Neural progenitor cell (in vitro differentiated cells): Measurements from ENCODE around the gene SLC2A11. TPM values are rescaled to one million over a fixed set of nuclear protein-coding genes. Genes with fewer than 3 reads are reported as not detected.

Experiments used
- DNase-seq: peaks from one replicate; pipeline ENCODE4 v3.0.0-alpha.2; 2016; ENCODE audit warnings: low spot score
- H2AFZ ChIP-seq: fragments of 200-600 bp; sonication (generic); replicated peaks from 2 replicates; pipeline ENCODE4 v1.6.1; 2016; ENCODE audit warnings: antibody characterized with exemption
- H3F3A ChIP-seq: fragments of 200-600 bp; sonication (generic); 2 replicates; pipeline ENCODE4 v1.6.1; 2016; ENCODE audit warnings: antibody characterized with exemption, low read depth
- H3K27ac ChIP-seq: fragments of 200-600 bp; sonication (generic); 2 replicates; pipeline ENCODE4 v1.5.1; 2016; ENCODE audit warnings: mild to moderate bottlenecking
- H3K27me3 ChIP-seq: fragments of 200-600 bp; sonication (generic); 2 replicates; pipeline ENCODE4 v1.6.1; 2016; ENCODE audit warnings: mild to moderate bottlenecking, moderate library complexity
- H3K36me3 ChIP-seq: fragments of 200-600 bp; sonication (generic); 2 replicates; pipeline ENCODE4 v1.5.1; 2016
- H3K4me1 ChIP-seq: fragments of 200-600 bp; sonication (generic); 2 replicates; pipeline ENCODE4 v1.6.1; 2016; ENCODE audit warnings: mixed run types
- H3K4me2 ChIP-seq: fragments of 200-600 bp; sonication (generic); 2 replicates; pipeline ENCODE4 v1.6.1; 2016
- H3K4me3 ChIP-seq: fragments of 200-600 bp; sonication (generic); 2 replicates; pipeline ENCODE4 v1.5.1; 2016
- H3K79me2 ChIP-seq: fragments of 200-600 bp; sonication (generic); 2 replicates; pipeline ENCODE4 v1.6.1; 2016; ENCODE audit warnings: low read depth
- H3K9ac ChIP-seq: fragments of 200-600 bp; sonication (generic); 2 replicates; pipeline ENCODE4 v1.6.1; 2016
- H3K9me3 ChIP-seq: fragments of 200-600 bp; sonication (generic); 2 replicates; pipeline ENCODE4 v1.5.1; 2016; ENCODE audit warnings: low read depth
- H4K20me1 ChIP-seq: fragments of 200-600 bp; sonication (generic); 2 replicates; pipeline ENCODE4 v1.6.1; 2016; ENCODE audit warnings: low read depth
- H3K27ac Mint-ChIP-seq: 3 replicates; pipeline ENCODE4 v1.8.0; 2021; ENCODE audit warnings: mixed read lengths
- H3K27me3 Mint-ChIP-seq: 2 replicates; pipeline ENCODE4 v1.8.0; 2022; ENCODE audit warnings: low read depth, mild to moderate bottlenecking, inconsistent platforms, moderate library complexity, mixed read lengths; ENCODE audit not compliant: insufficient read depth
- H3K36me3 Mint-ChIP-seq: 3 replicates; pipeline ENCODE4 v1.8.0; 2021; ENCODE audit warnings: mixed read lengths
- H3K4me1 Mint-ChIP-seq: 3 replicates; pipeline ENCODE4 v1.8.0; 2021; ENCODE audit warnings: mixed read lengths
- H3K4me3 Mint-ChIP-seq: 3 replicates; pipeline ENCODE4 v1.8.0; 2021; ENCODE audit warnings: mild to moderate bottlenecking, moderate library complexity, mixed read lengths
- H3K9me3 Mint-ChIP-seq: 3 replicates; pipeline ENCODE4 v1.8.0; 2020; ENCODE audit warnings: mixed read lengths
- EZH2 ChIP-seq: fragments of 200-600 bp; sonication (generic); IDR thresholded peaks from 2 replicates; pipeline ENCODE4 v1.6.1; 2017; ENCODE audit warnings: antibody characterized with exemption, mild to moderate bottlenecking, moderate library complexity
- EZH2phosphoT487 ChIP-seq: fragments of 200-600 bp; sonication (generic); IDR thresholded peaks from 2 replicates; pipeline ENCODE4 v1.6.1; 2017; ENCODE audit warnings: antibody characterized with exemption
- total RNA-seq: library from RNA; depleted of rRNA; stranded (reverse); fragments of >200 nt; gene quantifications from 2 replicates; pipeline ENCODE4 v1.2.3, GENCODE V29; 2015; ENCODE audit warnings: low replicate concordance
- TF ChIP-seq, protein P1 (sequence below): fragments of 200-600 bp; sonication (generic); IDR thresholded peaks from 2 replicates; pipeline ENCODE4 v1.5.1; 2017; ENCODE audit warnings: antibody characterized with exemption, mild to moderate bottlenecking

The SLC2A11 gene
- total RNA-seq, 1 donor from 2014 or later, result 3.8 TPM

DNA sequence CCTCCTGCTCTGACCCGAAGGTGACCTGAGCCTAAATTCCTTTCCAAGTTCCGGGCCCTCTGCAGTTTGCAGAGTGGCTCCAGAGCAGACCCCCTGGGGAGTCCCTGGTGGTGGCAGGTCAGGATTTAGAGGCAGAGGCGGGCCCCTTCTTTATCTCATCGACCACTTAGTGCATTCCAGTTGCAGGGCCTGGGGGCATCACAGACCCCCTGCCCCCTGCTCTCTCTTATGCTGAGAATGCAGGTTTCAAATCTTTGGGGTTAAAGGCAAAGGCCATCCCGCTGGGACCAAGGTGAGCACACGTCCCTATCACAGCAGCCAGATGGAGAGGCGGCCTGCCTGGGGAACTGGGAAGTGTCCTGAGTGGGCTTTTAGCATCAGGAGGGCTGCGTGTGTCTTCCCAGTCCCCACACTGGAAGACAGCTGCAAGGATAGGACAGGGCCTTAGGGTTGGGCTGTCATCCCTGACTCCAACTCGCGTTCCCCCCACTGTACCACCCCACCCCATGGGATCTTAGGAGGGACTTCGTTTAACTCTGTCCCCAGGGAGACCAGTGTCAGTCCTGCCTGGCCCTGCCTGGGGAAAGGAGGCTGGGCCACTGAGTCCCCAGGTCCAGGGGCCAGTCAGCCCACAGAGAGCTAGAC, 30.2 kb upstream of the SLC2A11 start:
- no peak overlapping the region for H3K27ac ChIP-seq
- TF ChIP-seq EZH2phosphoT487 (no peak), EZH2 (no peak)
- TF ChIP-seq, protein P1, sequence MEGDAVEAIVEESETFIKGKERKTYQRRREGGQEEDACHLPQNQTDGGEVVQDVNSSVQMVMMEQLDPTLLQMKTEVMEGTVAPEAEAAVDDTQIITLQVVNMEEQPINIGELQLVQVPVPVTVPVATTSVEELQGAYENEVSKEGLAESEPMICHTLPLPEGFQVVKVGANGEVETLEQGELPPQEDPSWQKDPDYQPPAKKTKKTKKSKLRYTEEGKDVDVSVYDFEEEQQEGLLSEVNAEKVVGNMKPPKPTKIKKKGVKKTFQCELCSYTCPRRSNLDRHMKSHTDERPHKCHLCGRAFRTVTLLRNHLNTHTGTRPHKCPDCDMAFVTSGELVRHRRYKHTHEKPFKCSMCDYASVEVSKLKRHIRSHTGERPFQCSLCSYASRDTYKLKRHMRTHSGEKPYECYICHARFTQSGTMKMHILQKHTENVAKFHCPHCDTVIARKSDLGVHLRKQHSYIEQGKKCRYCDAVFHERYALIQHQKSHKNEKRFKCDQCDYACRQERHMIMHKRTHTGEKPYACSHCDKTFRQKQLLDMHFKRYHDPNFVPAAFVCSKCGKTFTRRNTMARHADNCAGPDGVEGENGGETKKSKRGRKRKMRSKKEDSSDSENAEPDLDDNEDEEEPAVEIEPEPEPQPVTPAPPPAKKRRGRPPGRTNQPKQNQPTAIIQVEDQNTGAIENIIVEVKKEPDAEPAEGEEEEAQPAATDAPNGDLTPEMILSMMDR, result no peak
- H3K27me3 Mint-ChIP-seq, result no peaks in the 10 kb centered on the region
- no peaks in the 10 kb centered on the region for H3F3A ChIP-seq
- H2AFZ ChIP-seq, result no peak overlapping the region
- H3K9me3 Mint-ChIP-seq, result no peaks in the 10 kb centered on the region
- peaks cover 50% of the 10 kb centered on the region for H3K36me3 Mint-ChIP-seq
- H3K4me3 Mint-ChIP-seq, result no peak overlapping the region
- peak; percentile 1 for DNase-seq
- no peak overlapping the region for H3K4me2 ChIP-seq
- H3K4me1 Mint-ChIP-seq, result peaks cover 2% of the 10 kb centered on the region
- H3K9me3 ChIP-seq, result no peaks in the 10 kb centered on the region
- peaks cover 12% of the 10 kb centered on the region for H3K79me2 ChIP-seq
- H4K20me1 ChIP-seq, result peaks cover 19% of the 10 kb centered on the region
- H3K4me1 ChIP-seq, result no peaks in the 10 kb centered on the region
- no peaks in the 10 kb centered on the region for H3K36me3 ChIP-seq
- H3K9ac ChIP-seq, result no peak overlapping the region
- no peaks in the 10 kb centered on the region for H3K27me3 ChIP-seq
- H3K27ac Mint-ChIP-seq, result no peak overlapping the region
- no peak overlapping the region for H3K4me3 ChIP-seq

DNA sequence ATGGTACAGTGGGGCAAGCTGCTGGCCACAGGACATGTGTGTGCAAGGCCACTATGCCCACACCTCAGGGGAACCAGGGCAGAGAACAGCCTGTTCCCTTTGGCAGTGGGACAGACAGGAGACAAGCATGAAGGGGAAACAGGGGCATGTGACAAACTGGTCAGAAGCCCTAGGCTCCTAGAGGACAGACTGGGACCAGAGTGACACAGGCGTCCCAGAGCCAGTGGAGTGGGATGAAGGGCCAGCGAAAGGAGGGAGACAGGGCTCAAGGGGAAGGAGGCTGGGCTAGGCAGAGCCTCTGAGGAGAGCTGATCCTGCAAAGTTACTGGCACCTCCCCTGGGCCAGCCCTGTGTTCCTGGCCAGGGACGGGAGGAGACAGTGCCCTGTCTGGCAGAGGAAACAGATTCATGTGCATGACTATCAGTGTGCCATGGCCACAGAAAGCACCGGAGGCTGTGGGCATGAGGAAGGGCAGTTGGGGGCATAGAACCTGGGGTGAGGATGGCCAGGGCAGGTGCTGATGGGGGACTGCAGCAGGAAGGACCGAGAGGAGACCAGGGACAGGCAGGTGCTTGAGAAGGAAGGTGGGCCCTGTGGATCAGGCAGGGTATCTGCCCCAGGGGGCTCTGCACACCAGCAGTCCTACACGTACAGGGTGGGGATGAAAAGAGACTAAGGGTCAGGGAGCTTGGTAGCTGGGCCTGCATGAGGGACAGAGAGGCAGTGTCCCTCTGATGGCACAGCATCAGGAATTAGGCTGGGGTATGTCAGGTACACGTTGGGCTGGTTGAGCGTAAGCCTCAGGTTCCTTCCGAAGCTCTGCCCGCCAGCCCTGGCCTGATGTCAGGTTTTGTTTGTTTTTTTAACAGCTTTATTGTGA, 28.6 kb upstream of the SLC2A11 start:
- Mint-ChIP-seq H3K4me3 (no peak overlapping the region), H3K4me1 (peaks cover 2% of the 10 kb centered on the region), H3K27me3 (no peaks in the 10 kb centered on the region), H3K9me3 (no peaks in the 10 kb centered on the region), H3K36me3 (peaks cover 36% of the 10 kb centered on the region), H3K27ac (no peak overlapping the region)
- Histone ChIP-seq H3K4me2 (no peak overlapping the region), H3F3A (no peaks in the 10 kb centered on the region), H3K9me3 (no peaks in the 10 kb centered on the region), H3K79me2 (peaks cover 12% of the 10 kb centered on the region), H3K9ac (no peak overlapping the region), H3K27me3 (no peaks in the 10 kb centered on the region), H3K27ac (no peak overlapping the region), H3K4me1 (no peaks in the 10 kb centered on the region), H3K36me3 (no peaks in the 10 kb centered on the region), H4K20me1 (peaks cover 27% of the 10 kb centered on the region), H3K4me3 (no peak overlapping the region), H2AFZ (no peak overlapping the region)
- TF ChIP-seq EZH2phosphoT487, result no peak
- no peak for DNase-seq

DNA sequence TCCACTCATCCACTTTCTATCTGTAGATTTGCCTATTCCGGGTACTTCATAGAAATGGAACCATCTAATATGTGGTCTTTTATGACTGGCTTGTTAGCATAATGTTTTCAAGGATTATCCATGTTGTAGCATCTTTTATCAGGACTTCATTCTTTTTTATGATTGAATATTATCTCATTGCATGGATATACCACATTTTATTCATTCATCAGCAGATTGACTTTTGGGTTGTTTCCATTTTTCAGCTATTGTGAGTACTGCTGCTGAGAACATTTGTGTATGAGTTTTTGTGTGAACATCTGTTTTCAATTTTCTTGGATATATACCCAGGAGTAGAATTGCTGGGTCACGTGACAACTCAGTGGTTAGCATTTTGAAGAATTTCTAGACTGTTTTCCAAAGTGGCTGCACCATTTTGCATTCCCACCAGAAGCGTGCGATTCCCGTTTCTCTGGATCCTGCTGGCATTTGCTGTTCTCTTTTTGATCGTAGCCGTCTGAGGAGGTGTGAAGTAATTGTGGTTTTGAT, 27.8 kb upstream of the SLC2A11 start:
- Histone ChIP-seq H2AFZ (no peak overlapping the region), H3K9ac (no peak overlapping the region), H3K36me3 (no peaks in the 10 kb centered on the region), H3K9me3 (no peaks in the 10 kb centered on the region), H3K4me3 (no peak overlapping the region), H3K4me2 (no peak overlapping the region), H3K79me2 (peaks cover 12% of the 10 kb centered on the region), H3K4me1 (no peaks in the 10 kb centered on the region), H3F3A (no peaks in the 10 kb centered on the region), H4K20me1 (peaks cover 27% of the 10 kb centered on the region), H3K27me3 (no peaks in the 10 kb centered on the region), H3K27ac (no peak overlapping the region)
- H3K4me3 Mint-ChIP-seq, result no peak overlapping the region
- H3K9me3 Mint-ChIP-seq, result no peaks in the 10 kb centered on the region
- peaks cover 2% of the 10 kb centered on the region for H3K4me1 Mint-ChIP-seq
- DNase-seq, result no peak
- H3K36me3 Mint-ChIP-seq, result peaks cover 34% of the 10 kb centered on the region
- TF ChIP-seq EZH2phosphoT487 (no peak), EZH2 (no peak)
- TF ChIP-seq, protein P1, result no peak
- H3K27ac Mint-ChIP-seq, result peak overlapping the region; percentile 2
- H3K27me3 Mint-ChIP-seq, result peaks cover 2% of the 10 kb centered on the region
